Neural crest cell (in vitro differentiated cells): ENCODE measurements around the gene RYR3. TPM values are rescaled to one million over a fixed set of nuclear protein-coding genes. Genes with fewer than 3 reads are reported as not detected.
A peak's percentile ranks its signal among the peaks of the same experiment; 100 is the strongest.

ENCODE experiments used
- DNase-seq: peaks from one replicate; pipeline ENCODE4 v3.0.0; 2021; ENCODE audit warnings: low read depth, mixed read lengths, low spot score
- H3K27ac Mint-ChIP-seq: one replicate; pipeline ENCODE4 v1.8.0; 2021; ENCODE audit warnings: mild to moderate bottlenecking, mixed read lengths; ENCODE audit not compliant: unreplicated experiment
- H3K27me3 Mint-ChIP-seq: 2 replicates; pipeline ENCODE4 v1.8.0; 2021; ENCODE audit warnings: low read depth, mild to moderate bottlenecking, mixed read lengths
- H3K36me3 Mint-ChIP-seq: 2 replicates; pipeline ENCODE4 v1.8.0; 2021; ENCODE audit warnings: low read depth, mild to moderate bottlenecking, mixed read lengths
- H3K4me1 Mint-ChIP-seq: 2 replicates; pipeline ENCODE4 v1.8.0; 2021; ENCODE audit warnings: mixed read lengths
- H3K4me3 Mint-ChIP-seq: one replicate; pipeline ENCODE4 v1.8.0; 2021; ENCODE audit warnings: mild to moderate bottlenecking, mixed read lengths
- H3K9me3 Mint-ChIP-seq: 2 replicates; pipeline ENCODE4 v1.8.0; 2021; ENCODE audit warnings: mixed read lengths
- total RNA-seq: library from RNA; stranded (reverse); gene quantifications from 2 replicates; pipeline ENCODE4 v1.2.1, GENCODE V29; 2021
- TF ChIP-seq, protein P1 (sequence below): fragments of 200-600 bp; sonication (generic); conservative IDR thresholded peaks from 2 replicates; pipeline ENCODE4 v1.5.0; 2021; ENCODE audit warnings: antibody characterized with exemption, mild to moderate bottlenecking

RYR3 gene
- total RNA-seq, 1 donor from 2014 or later = 2.2 TPM

DNA sequence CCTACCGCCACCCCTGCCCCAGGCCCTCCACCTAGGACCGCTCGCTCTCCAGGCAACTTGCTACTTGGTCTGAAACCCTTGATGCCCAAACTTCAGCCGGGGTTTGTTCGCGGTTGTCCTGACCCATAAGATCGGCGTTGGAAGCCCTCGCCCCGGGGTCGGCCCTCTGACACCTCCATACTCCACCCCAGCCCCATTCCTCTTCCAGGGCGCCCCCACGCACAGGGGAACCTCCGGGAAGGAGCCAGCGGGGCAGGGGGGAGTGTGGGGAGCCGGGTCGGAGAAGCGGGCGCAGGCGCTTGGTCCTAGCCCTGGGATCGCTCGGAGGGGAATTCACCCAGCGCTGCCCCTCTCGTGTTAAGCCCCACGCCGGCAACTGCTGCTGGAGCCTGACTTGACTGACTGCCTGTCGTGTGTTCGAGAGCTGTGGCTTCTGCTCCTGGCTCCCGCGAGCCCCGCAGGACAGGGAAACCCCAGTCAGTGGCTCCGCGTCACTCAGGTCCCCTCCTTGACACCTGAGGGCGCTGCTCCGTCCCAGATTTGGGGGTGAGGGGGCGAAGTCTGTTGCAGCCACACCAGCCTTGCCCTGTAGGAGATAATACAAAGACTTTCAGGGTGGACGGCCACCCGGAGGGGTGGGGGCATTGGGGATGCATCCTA lies 675 bp downstream of the RYR3 start:
- TF ChIP-seq, protein P1, sequence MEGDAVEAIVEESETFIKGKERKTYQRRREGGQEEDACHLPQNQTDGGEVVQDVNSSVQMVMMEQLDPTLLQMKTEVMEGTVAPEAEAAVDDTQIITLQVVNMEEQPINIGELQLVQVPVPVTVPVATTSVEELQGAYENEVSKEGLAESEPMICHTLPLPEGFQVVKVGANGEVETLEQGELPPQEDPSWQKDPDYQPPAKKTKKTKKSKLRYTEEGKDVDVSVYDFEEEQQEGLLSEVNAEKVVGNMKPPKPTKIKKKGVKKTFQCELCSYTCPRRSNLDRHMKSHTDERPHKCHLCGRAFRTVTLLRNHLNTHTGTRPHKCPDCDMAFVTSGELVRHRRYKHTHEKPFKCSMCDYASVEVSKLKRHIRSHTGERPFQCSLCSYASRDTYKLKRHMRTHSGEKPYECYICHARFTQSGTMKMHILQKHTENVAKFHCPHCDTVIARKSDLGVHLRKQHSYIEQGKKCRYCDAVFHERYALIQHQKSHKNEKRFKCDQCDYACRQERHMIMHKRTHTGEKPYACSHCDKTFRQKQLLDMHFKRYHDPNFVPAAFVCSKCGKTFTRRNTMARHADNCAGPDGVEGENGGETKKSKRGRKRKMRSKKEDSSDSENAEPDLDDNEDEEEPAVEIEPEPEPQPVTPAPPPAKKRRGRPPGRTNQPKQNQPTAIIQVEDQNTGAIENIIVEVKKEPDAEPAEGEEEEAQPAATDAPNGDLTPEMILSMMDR = no peak
- Mint-ChIP-seq H3K4me3 (peak overlapping the region; percentile 81), H3K27ac (no peak overlapping the region), H3K9me3 (no peaks in the 10 kb centered on the region), H3K4me1 (peaks cover 4% of the 10 kb centered on the region), H3K27me3 (peaks cover 84% of the 10 kb centered on the region), H3K36me3 (peaks cover 2% of the 10 kb centered on the region)
- peak; percentile 11 for DNase-seq

GRCh38 chr15:33313491-33313890 lies 2.7 kb downstream of the RYR3 start:
- Mint-ChIP-seq H3K36me3 (peaks cover 2% of the 10 kb centered on the region), H3K27me3 (peaks cover 92% of the 10 kb centered on the region), H3K4me1 (peaks cover 4% of the 10 kb centered on the region), H3K9me3 (no peaks in the 10 kb centered on the region), H3K4me3 (no peak overlapping the region), H3K27ac (no peak overlapping the region)
- TF ChIP-seq, protein P1 = no peak
- DNase-seq = no peak

DNA sequence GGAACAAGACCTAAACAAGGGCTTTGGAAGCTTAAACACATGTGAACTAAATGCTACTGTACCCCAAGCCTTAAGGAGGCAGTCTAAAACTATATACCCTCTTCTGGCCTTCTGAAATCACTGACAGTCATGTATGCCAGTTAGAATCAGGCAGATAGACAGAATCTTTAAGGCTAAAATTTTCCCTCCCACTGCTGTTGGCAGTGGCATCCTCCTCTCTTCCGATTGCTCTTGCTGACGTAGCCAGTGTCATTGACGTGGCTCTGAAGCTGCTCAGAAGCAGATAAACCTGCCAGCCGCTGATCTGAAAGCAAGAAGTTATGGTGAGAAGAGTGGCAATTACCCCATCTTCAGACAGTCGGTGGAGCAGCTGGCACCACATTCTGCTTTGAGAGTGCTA lies 3.3 kb downstream of the RYR3 start:
- no peak overlapping the region for H3K27ac Mint-ChIP-seq
- TF ChIP-seq, protein P1 = no peak
- H3K27me3 Mint-ChIP-seq = peaks cover 86% of the 10 kb centered on the region

DNA sequence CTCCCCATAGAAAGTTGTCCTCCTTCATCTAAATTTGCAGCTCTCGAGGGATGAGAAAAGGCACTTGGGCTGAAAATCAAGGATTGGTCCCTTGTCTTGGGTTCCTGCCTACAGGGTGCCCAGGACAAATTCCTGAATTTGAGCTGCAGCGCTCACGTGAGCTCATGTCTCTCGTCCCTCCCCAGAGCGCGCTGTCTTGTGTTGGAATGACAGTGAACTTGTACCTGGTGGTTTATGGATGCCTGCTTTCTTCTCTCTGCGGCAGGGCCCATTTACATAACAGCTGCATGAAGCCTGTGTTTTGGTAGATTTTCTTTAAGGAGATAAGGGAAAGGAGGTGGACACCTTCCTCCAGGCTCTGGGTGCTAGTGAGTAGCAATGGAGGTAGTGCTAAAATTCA lies 4.3 kb downstream of the RYR3 start:
- Mint-ChIP-seq H3K4me1 (peaks cover 4% of the 10 kb centered on the region), H3K27me3 (peaks cover 80% of the 10 kb centered on the region), H3K36me3 (peaks cover 2% of the 10 kb centered on the region)

More for the DNA sequence above, 3.3 kb downstream of the RYR3 start:
- Mint-ChIP-seq H3K4me3 (no peak overlapping the region), H3K36me3 (peaks cover 2% of the 10 kb centered on the region), H3K4me1 (peaks cover 4% of the 10 kb centered on the region), H3K9me3 (no peaks in the 10 kb centered on the region)
- no peak for DNase-seq

GRCh38 chr15:33317896-33318295 lies 7.1 kb downstream of the RYR3 start:
- TF ChIP-seq, protein P1 = no peak
- Mint-ChIP-seq H3K27ac (no peak overlapping the region), H3K27me3 (peaks cover 56% of the 10 kb centered on the region), H3K36me3 (no peaks in the 10 kb centered on the region), H3K4me1 (no peaks in the 10 kb centered on the region), H3K4me3 (no peak overlapping the region), H3K9me3 (no peaks in the 10 kb centered on the region)
- no peak for DNase-seq

More for the DNA sequence above, 4.3 kb downstream of the RYR3 start:
- H3K27ac Mint-ChIP-seq = no peak overlapping the region
- DNase-seq = no peak
- TF ChIP-seq, protein P1 = no peak
- H3K9me3 Mint-ChIP-seq = no peaks in the 10 kb centered on the region
- H3K4me3 Mint-ChIP-seq = no peak overlapping the region
